T-cell (primary cell): ENCODE measurements around the gene CDC42BPB. TPM values are rescaled to one million over a fixed set of nuclear protein-coding genes. Genes with fewer than 3 reads are reported as not detected.
A peak's percentile ranks its signal among the peaks of the same experiment; 100 is the strongest.

Experiments used
- ATAC-seq, 4 experiments: fragments of 200-7000 bp in 3 of 4; fragments of 150-1000 bp in 1 of 4; cut with Tn5 transposase; replicated peaks in 1 of 4; 1 replicate in 3 of 4; 2 replicates in 1 of 4; pipeline ENCODE4 v1.10.0; 2021; ENCODE audit warnings: moderate library complexity in 3 of 4, mild to moderate bottlenecking in 2 of 4, moderate number of reproducible peaks in 1 of 4
- CTCF ChIA-PET, 2 donors: fragments of 300-600 bp; sonication (Branson Sonifier 250); formaldehyde crosslinking; loops; one replicate each; lab custom pipeline; 2022; ENCODE audit warnings: antibody characterized with exemption in 2 of 2; lab: Charles Lee
- POLR2A ChIA-PET, 2 donors: fragments of 300-600 bp; sonication (Branson Sonifier 250); formaldehyde crosslinking; loops; one replicate each; lab custom pipeline; 2022; ENCODE audit warnings: antibody characterized with exemption in 2 of 2; lab: Charles Lee
- DNase-seq, 35 experiments: peaks; one replicate each; pipeline versions ENCODE4 v3.0.0 to v3.0.0-alpha.2; 2013 to 2023
- H3K27ac ChIP-seq: one replicate; pipeline ENCODE4 v1.5.1; 2013; ENCODE audit warnings: low read length
- H3K27me3 ChIP-seq, 2 experiments: replicated peaks in 1 of 2; 1 replicate in 1 of 2; 2 replicates in 1 of 2; pipeline versions ENCODE4 v1.6.1 to v1.7.0; 2013; ENCODE audit warnings: low read length in 1 of 2, mixed read lengths in 1 of 2; ENCODE audit not compliant: control insufficient read depth in 2 of 2, insufficient read depth in 2 of 2; ENCODE audit errors: extremely low read depth in 1 of 2
- H3K36me3 ChIP-seq, 2 donors: 1 replicate in 1 of 2; 2 replicates in 1 of 2; pipeline versions ENCODE4 v1.6.1 to v1.7.0; 2013; ENCODE audit warnings: low read length in 1 of 2; ENCODE audit not compliant: control insufficient read depth in 2 of 2, insufficient read depth in 1 of 2; ENCODE audit errors: extremely low read depth in 1 of 2
- H3K4me1 ChIP-seq, 2 experiments: 1 replicate in 1 of 2; 2 replicates in 1 of 2; pipeline versions ENCODE4 v1.6.1 to v1.7.0; 2013; ENCODE audit warnings: low read length in 2 of 2, mixed read lengths in 1 of 2; ENCODE audit not compliant: insufficient read depth in 2 of 2, control insufficient read depth in 1 of 2; ENCODE audit errors: extremely low read depth in 1 of 2
- H3K4me3 ChIP-seq, 2 donors: 1 replicate in 1 of 2; 2 replicates in 1 of 2; pipeline versions ENCODE4 v1.5.1 to v1.7.0; 2013; ENCODE audit warnings: mild to moderate bottlenecking in 2 of 2, low read length in 1 of 2, moderate library complexity in 1 of 2; ENCODE audit not compliant: control insufficient read depth in 1 of 2; ENCODE audit errors: extremely low read depth in 1 of 2
- H3K9me3 ChIP-seq: 2 replicates; pipeline ENCODE4 v1.7.0; 2013
- H3K27ac Mint-ChIP-seq, 2 donors: one replicate each; pipeline ENCODE4 v1.8.0; 2020 to 2021; ENCODE audit warnings: mild to moderate bottlenecking in 2 of 2, mixed read lengths in 2 of 2
- H3K27me3 Mint-ChIP-seq, 2 donors: one replicate each; pipeline ENCODE4 v1.8.0; 2021 to 2022; ENCODE audit warnings: mixed read lengths in 2 of 2
- H3K36me3 Mint-ChIP-seq: one replicate; pipeline ENCODE4 v1.8.0; 2021; ENCODE audit warnings: mixed read lengths
- H3K4me1 Mint-ChIP-seq, 3 donors: one replicate each; pipeline ENCODE4 v1.8.0; 2020 to 2022; ENCODE audit warnings: mixed read lengths in 3 of 3, mild to moderate bottlenecking in 1 of 3
- H3K4me3 Mint-ChIP-seq, 3 donors: one replicate each; pipeline ENCODE4 v1.8.0; 2020 to 2022; ENCODE audit warnings: mild to moderate bottlenecking in 3 of 3, mixed read lengths in 3 of 3, moderate library complexity in 3 of 3
- H3K9me3 Mint-ChIP-seq, 3 donors: one replicate each; pipeline ENCODE4 v1.8.0; 2020 to 2022; ENCODE audit warnings: mixed read lengths in 3 of 3
- WGBS: methylation state at CpG from one replicate; pipeline ENCODE4 v1.1.5; 2013; ENCODE audit warnings: missing lambda C conversion rate; ENCODE audit not compliant: insufficient coverage; 5-methylcytosine and 5-hydroxymethylcytosine counted together
- total RNA-seq, 35 experiments: library from RNA in 6 of 35; stranded (reverse) in 6 of 35; fragments of 120-200 nt in 1 of 35; gene quantifications; one replicate each; pipeline versions ENCODE4 v1.2.1 to v1.2.4 and lab custom pipeline; 2013 to 2026

CDC42BPB gene
- total RNA-seq, 5 donors from 2014 or later (not counting 1 experiment from before 2014, with no cell fraction given), result 5.3 to 17.5 (median 11.2) TPM

GRCh38 chr14:102949801-102950451 lies 107.4 kb downstream of the CDC42BPB start:
- H3K27ac ChIP-seq, result peak overlapping the region; percentile 11
- DNase-seq (no peak), ATAC-seq (no peak)
- Mint-ChIP-seq H3K36me3 (peaks cover 14% of the 10 kb centered on the region), H3K4me1 (peaks cover 25 to 27% (median 26%) of the 10 kb centered on the region in 3 donors), H3K9me3 (no peaks in the 10 kb centered on the region), H3K27ac (peak overlapping the region; percentile 90), H3K4me3 (peak overlapping the region in 1 of 3 donors; percentile 48), H3K27me3 (no peaks in the 10 kb centered on the region)
- CTCF ChIA-PET, result interaction anchor here in 1 of 2 donors (0.5 kb wide), 1 partner anchor 264 kb away, joined by 4 read pairs; no protein-coding TSS in a partner anchor
- POLR2A ChIA-PET, result no interaction called here
- 97% methylated on average over 19 of the region's 23 CpGs for WGBS
- no peaks in the 10 kb centered on the region for H3K36me3 ChIP-seq
- peaks cover 0 to 4% of the 10 kb centered on the region in 2 experiments for H3K27me3 ChIP-seq
- H3K9me3 ChIP-seq, result no peaks in the 10 kb centered on the region
- H3K4me1 ChIP-seq, result peaks cover 8 to 35% of the 10 kb centered on the region in 2 experiments
- H3K4me3 ChIP-seq, result no peak overlapping the region

DNA sequence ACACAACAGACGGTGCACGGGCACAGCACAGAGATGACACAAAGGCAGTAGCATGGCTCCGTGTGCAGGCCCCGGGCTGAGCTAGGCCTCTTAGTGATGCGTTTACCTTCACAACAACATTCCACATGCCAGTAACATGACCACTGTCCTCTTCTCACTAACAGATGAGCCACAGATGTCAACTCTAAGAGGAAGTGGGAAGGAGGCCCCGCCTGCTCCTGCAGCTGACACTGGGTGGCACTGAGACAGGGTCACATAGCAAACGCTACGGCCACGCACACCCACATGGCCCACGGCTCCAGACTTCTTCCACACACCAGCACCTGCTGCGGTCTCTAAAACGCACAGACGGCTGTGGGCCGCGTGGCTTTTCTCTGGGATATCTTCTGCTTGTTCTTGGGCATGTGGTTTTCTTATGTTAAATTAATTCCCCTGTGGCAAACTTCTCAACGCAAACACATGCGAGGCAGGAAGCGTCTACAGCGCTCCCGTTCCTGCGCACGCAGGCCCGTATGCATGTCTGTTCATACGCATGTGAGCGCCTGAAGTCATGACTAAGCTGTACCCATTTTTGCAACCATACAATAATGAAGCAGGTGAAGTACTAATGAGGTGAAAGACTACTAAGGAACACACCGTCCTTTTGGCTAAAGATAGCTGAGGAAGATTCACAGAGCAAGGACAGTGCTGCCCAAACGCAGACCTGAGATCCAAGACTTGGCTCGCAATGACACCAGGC lies 108.1 kb downstream of the CDC42BPB start:
- H3K4me3 ChIP-seq, result no peak overlapping the region
- H3K4me1 ChIP-seq, result peaks cover 8 to 35% of the 10 kb centered on the region in 2 experiments
- no peaks in the 10 kb centered on the region for H3K36me3 ChIP-seq
- peaks cover 25 to 27% (median 26%) of the 10 kb centered on the region in 3 donors for H3K4me1 Mint-ChIP-seq
- no peaks in the 10 kb centered on the region for H3K27me3 Mint-ChIP-seq
- H3K9me3 ChIP-seq, result no peaks in the 10 kb centered on the region
- DNase-seq (peak in 34 of 35 experiments; percentile 15 to 74 (median 48)), ATAC-seq (peak; percentile 83 to 88 (median 86))
- peaks cover 0 to 5% of the 10 kb centered on the region in 2 experiments for H3K27me3 ChIP-seq
- ChIA-PET CTCF (interaction anchor here in 1 of 2 donors (0.5 kb wide), 1 partner anchor 264 kb away, joined by 4 read pairs; no protein-coding TSS in a partner anchor), POLR2A (no interaction called here)
- peak overlapping the region; percentile 5 to 48 (median 31) for H3K4me3 Mint-ChIP-seq
- peak overlapping the region; percentile 90 for H3K27ac Mint-ChIP-seq
- H3K27ac ChIP-seq, result peak overlapping the region; percentile 52
- no peaks in the 10 kb centered on the region for H3K9me3 Mint-ChIP-seq
- 49% methylated on average over 9 of the region's 28 CpGs for WGBS
- H3K36me3 Mint-ChIP-seq, result peaks cover 14% of the 10 kb centered on the region

- no peaks in the 10 kb centered on the region for H3K27me3 Mint-ChIP-seq
- Histone ChIP-seq H3K4me3 (no peak overlapping the region), H3K27me3 (peaks cover 0 to 5% of the 10 kb centered on the region in 2 experiments), H3K4me1 (peaks cover 8 to 35% of the 10 kb centered on the region in 2 experiments), H3K27ac (peak overlapping the region; percentile 52), H3K9me3 (no peaks in the 10 kb centered on the region), H3K36me3 (no peaks in the 10 kb centered on the region)
- WGBS, result 71% methylated on average over 3 of the region's 9 CpGs
- no peaks in the 10 kb centered on the region for H3K9me3 Mint-ChIP-seq
- DNase-seq (no peak), ATAC-seq (no peak)
- peaks cover 13% of the 10 kb centered on the region for H3K36me3 Mint-ChIP-seq
- H3K4me3 Mint-ChIP-seq, result peak overlapping the region; percentile 0 to 48 (median 5)
- ChIA-PET POLR2A (no interaction called here), CTCF (no interaction called here)
- H3K4me1 Mint-ChIP-seq, result peaks cover 25 to 27% (median 26%) of the 10 kb centered on the region in 3 donors
- H3K27ac Mint-ChIP-seq, result peak overlapping the region; percentile 90
Measured at GRCh38 chr14:102948698-102949061, 108.7 kb downstream of the CDC42BPB start.

DNA sequence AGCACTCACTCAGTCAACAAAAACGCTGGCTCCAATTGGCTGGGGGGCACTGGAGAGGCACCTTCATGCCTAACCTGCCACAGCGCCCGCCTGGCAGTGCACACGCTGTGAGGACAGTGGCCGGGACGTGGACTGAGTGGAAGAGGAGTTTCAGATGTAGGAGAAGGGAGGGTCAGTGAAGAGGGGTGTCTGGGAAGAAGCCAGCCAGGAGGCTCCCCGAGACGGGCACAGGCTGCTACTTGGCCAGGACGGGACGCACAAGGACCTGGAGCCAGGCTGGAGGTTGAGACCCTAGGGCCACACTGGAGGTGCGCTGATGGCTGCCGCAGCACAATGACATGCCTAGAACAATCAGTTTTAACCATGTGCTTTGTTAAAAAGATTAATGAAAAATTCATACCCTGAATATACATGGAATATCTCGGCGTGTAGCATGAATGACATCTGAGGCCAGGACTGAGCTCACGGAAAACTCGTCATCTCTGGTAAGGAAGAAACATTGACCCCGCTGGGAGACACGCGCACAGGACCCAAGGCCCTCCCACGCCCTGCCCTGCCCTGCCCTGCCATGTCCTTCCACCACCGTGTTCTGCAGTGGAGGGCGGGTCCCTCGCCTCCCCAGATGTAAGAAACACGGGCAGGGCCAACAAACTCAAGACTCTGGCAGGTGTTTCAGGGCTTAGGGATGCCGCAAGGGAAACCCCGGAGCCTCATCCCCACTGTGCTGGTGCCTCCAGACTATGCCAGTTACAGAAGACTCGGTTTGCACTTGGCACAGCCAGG lies 109.8 kb downstream of the CDC42BPB start:
- Histone ChIP-seq H3K4me1 (peaks cover 8 to 35% of the 10 kb centered on the region in 2 experiments), H3K27ac (no peak overlapping the region), H3K36me3 (no peaks in the 10 kb centered on the region), H3K9me3 (no peaks in the 10 kb centered on the region), H3K4me3 (no peak overlapping the region), H3K27me3 (peaks cover 0 to 5% of the 10 kb centered on the region in 2 experiments)
- Mint-ChIP-seq H3K27ac (peak overlapping the region; percentile 80 to 91), H3K4me1 (peaks cover 25 to 27% (median 26%) of the 10 kb centered on the region in 3 donors), H3K36me3 (peaks cover 8% of the 10 kb centered on the region), H3K4me3 (peak overlapping the region in 2 of 3 donors; percentile 34 to 70), H3K27me3 (no peaks in the 10 kb centered on the region), H3K9me3 (no peaks in the 10 kb centered on the region)
- no peak for DNase-seq
- CTCF ChIA-PET, result no interaction called here
- ATAC-seq, result no peak
- WGBS, result 93% methylated on average over 18 of the region's 27 CpGs
- POLR2A ChIA-PET, result no interaction called here

GRCh38 chr14:102945346-102946130 lies 111.8 kb downstream of the CDC42BPB start:
- Mint-ChIP-seq H3K9me3 (no peaks in the 10 kb centered on the region), H3K36me3 (peaks cover 8% of the 10 kb centered on the region), H3K4me3 (no peak overlapping the region), H3K27ac (no peak overlapping the region), H3K4me1 (peaks cover 25 to 27% (median 26%) of the 10 kb centered on the region in 3 donors), H3K27me3 (no peaks in the 10 kb centered on the region)
- peaks cover 0 to 2% of the 10 kb centered on the region in 2 experiments for H3K27me3 ChIP-seq
- ChIA-PET POLR2A (no interaction called here), CTCF (no interaction called here)
- WGBS, result 91% methylated on average over 19 of the region's 29 CpGs
- DNase-seq (no peak), ATAC-seq (no peak)
- no peak overlapping the region for H3K27ac ChIP-seq
- H3K9me3 ChIP-seq, result no peaks in the 10 kb centered on the region
- peaks cover 8 to 35% of the 10 kb centered on the region in 2 experiments for H3K4me1 ChIP-seq
- H3K4me3 ChIP-seq, result no peak overlapping the region
- no peaks in the 10 kb centered on the region for H3K36me3 ChIP-seq
